ENCODE data around the gene SIRPD. TPM values are rescaled to one million over a fixed set of nuclear protein-coding genes. Genes with fewer than 3 reads are reported as not detected.

SIRPD gene
- total and polyA plus RNA-seq, 2 of the 13 experiments (the other 11 are each of a cell fraction or from before 2014, with no cell fraction given) = not detected

DNA sequence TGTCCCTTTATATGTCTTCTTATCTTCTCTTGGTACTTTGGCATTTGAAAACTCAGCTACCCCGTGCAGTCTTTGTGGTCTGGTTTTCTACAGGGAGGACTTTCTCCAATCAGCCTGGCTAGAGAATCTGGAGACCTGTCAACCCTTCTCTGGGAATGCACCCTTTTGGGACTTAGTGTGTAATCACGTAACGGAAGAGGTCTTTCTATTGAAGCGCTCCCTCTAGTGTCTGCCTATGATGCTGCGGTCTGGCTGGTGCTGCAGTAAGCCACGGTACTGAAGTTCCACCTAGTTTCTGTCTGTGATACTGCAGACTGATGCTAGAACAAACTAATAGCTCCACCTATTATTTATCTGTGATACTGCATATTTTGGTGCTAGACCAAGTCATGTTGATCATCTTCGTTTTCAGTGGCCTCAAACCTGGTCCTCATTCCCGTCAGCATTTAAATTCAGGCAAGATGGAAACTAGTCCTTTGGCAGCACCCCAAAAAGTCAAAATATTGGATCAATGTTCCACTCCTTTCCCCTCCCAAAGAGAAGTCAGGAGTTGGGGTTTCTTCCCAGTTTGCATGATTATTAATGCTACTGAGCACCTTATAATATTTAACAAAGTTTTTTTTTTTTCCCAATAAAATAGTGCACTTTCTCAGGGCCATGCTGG is 53.8 kb downstream of the SIRPD start (continued):
- TF ChIP-seq HDAC2 (CRISPR knock-in tag; IDR thresholded peaks at IDR 0.05) (peak; percentile 61; the same call in 1 of the 2 replicates), ZNF317 (CRISPR knock-in tag; IDR thresholded peaks at IDR 0.05) (no peak), NCOA2 (CRISPR knock-in tag; IDR thresholded peaks at IDR 0.05) (peak; percentile 59; the same call in 1 of the 2 replicates), SP140L (CRISPR knock-in tag; IDR thresholded peaks at IDR 0.05; ENCODE audit: borderline replicate concordance) (peak; percentile 94), RELA (CRISPR knock-in tag; IDR thresholded peaks at IDR 0.05) (peak; percentile 84; the same call in 1 of the 2 replicates), ZNF292 (CRISPR knock-in tag; IDR thresholded peaks at IDR 0.05; ENCODE audit: borderline replicate concordance, low read depth) (no peak), HOXA3 (CRISPR knock-in tag; IDR thresholded peaks at IDR 0.05) (peak; percentile 27; the same call in 1 of the 2 replicates), SKI (IDR thresholded peaks at IDR 0.05; ENCODE audit: partially characterized antibody) (peak; percentile 67), MIER2 (CRISPR knock-in tag; IDR thresholded peaks at IDR 0.05) (peak; percentile 83), SMAD1 (CRISPR knock-in tag; IDR thresholded peaks at IDR 0.05; ENCODE audit: borderline replicate concordance, low read depth) (no peak), ZNF766 (CRISPR knock-in tag; IDR thresholded peaks at IDR 0.05; ENCODE audit: borderline replicate concordance) (no peak), ZNF205 (CRISPR knock-in tag; IDR thresholded peaks at IDR 0.05) (no peak), ZNF569 (CRISPR knock-in tag; IDR thresholded peaks at IDR 0.05; ENCODE audit: borderline replicate concordance) (no peak), LCORL (IDR thresholded peaks at IDR 0.05) (no peak), LCORL (CRISPR knock-in tag; IDR thresholded peaks at IDR 0.05) (peak; percentile 55; the same call in 1 of the 2 replicates), RBFOX2 (IDR thresholded peaks at IDR 0.05; ENCODE audit: low read depth, low read length) (no peak), FOXC1 (CRISPR knock-in tag; IDR thresholded peaks at IDR 0.05; ENCODE audit: borderline replicate concordance) (no peak), NCOR1 (IDR thresholded peaks at IDR 0.05; ENCODE audit: borderline replicate concordance, low read length) (no peak), NR2F6 (IDR thresholded peaks at IDR 0.05) (no peak), NR2F6 (CRISPR knock-in tag; IDR thresholded peaks at IDR 0.05) (peak; percentile 11; the same call in 1 of the 2 replicates), ZNF552 (CRISPR knock-in tag; IDR thresholded peaks at IDR 0.05; ENCODE audit: borderline replicate concordance) (no peak)
- TF ChIP-seq, protein P1, sequence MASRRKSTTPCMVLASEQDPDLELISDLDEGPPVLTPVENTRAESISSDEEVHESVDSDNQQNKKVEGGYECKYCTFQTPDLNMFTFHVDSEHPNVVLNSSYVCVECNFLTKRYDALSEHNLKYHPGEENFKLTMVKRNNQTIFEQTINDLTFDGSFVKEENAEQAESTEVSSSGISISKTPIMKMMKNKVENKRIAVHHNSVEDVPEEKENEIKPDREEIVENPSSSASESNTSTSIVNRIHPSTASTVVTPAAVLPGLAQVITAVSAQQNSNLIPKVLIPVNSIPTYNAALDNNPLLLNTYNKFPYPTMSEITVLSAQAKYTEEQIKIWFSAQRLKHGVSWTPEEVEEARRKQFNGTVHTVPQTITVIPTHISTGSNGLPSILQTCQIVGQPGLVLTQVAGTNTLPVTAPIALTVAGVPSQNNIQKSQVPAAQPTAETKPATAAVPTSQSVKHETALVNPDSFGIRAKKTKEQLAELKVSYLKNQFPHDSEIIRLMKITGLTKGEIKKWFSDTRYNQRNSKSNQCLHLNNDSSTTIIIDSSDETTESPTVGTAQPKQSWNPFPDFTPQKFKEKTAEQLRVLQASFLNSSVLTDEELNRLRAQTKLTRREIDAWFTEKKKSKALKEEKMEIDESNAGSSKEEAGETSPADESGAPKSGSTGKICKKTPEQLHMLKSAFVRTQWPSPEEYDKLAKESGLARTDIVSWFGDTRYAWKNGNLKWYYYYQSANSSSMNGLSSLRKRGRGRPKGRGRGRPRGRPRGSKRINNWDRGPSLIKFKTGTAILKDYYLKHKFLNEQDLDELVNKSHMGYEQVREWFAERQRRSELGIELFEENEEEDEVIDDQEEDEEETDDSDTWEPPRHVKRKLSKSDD (CRISPR knock-in tag; IDR thresholded peaks at IDR 0.05; ENCODE audit: low read depth) = no peak
- TF ChIP-seq, protein P2, sequence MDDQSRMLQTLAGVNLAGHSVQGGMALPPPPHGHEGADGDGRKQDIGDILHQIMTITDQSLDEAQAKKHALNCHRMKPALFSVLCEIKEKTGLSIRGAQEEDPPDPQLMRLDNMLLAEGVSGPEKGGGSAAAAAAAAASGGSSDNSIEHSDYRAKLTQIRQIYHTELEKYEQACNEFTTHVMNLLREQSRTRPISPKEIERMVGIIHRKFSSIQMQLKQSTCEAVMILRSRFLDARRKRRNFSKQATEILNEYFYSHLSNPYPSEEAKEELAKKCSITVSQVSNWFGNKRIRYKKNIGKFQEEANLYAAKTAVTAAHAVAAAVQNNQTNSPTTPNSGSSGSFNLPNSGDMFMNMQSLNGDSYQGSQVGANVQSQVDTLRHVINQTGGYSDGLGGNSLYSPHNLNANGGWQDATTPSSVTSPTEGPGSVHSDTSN (CRISPR knock-in tag; IDR thresholded peaks at IDR 0.05; ENCODE audit: borderline replicate concordance) = no peak
- TF ChIP-seq, protein P3, sequence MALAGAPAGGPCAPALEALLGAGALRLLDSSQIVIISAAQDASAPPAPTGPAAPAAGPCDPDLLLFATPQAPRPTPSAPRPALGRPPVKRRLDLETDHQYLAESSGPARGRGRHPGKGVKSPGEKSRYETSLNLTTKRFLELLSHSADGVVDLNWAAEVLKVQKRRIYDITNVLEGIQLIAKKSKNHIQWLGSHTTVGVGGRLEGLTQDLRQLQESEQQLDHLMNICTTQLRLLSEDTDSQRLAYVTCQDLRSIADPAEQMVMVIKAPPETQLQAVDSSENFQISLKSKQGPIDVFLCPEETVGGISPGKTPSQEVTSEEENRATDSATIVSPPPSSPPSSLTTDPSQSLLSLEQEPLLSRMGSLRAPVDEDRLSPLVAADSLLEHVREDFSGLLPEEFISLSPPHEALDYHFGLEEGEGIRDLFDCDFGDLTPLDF (CRISPR knock-in tag; IDR thresholded peaks at IDR 0.05) = no peak
- TF ChIP-seq, protein P4, sequence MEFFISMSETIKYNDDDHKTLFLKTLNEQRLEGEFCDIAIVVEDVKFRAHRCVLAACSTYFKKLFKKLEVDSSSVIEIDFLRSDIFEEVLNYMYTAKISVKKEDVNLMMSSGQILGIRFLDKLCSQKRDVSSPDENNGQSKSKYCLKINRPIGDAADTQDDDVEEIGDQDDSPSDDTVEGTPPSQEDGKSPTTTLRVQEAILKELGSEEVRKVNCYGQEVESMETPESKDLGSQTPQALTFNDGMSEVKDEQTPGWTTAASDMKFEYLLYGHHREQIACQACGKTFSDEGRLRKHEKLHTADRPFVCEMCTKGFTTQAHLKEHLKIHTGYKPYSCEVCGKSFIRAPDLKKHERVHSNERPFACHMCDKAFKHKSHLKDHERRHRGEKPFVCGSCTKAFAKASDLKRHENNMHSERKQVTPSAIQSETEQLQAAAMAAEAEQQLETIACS (CRISPR knock-in tag; IDR thresholded peaks at IDR 0.05) = no peak
- TF ChIP-seq, protein P5, sequence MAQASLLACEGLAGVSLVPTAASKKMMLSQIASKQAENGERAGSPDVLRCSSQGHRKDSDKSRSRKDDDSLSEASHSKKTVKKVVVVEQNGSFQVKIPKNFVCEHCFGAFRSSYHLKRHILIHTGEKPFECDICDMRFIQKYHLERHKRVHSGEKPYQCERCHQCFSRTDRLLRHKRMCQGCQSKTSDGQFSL (CRISPR knock-in tag; IDR thresholded peaks at IDR 0.05) = no peak
